ENCODE measurements around the gene KCNQ1. TPM values are rescaled to one million over a fixed set of nuclear protein-coding genes. Genes with fewer than 3 reads are reported as not detected.

The KCNQ1 gene
- polyA plus RNA-seq, 2 donors = 0.31 to 0.52 TPM

- Histone ChIP-seq H3K9me3 (ENCODE audit: control insufficient read depth in 2 of 2, insufficient read depth in 1 of 2, low read depth in 1 of 2, low read length in 1 of 2) (peaks cover 0 to 3% of the 10 kb centered on the region in 2 donors), H3K27ac (ENCODE audit: low read depth in 2 of 2, low read length in 1 of 2) (no peak overlapping the region), H3K4me1 (ENCODE audit: control insufficient read depth in 2 of 2, insufficient read depth in 2 of 2, low read length in 1 of 2) (peaks cover 0 to 3% of the 10 kb centered on the region in 2 donors), H3K27me3 (ENCODE audit: control insufficient read depth in 1 of 2, insufficient read depth in 2 of 2, low read length in 2 of 2) (no peaks in the 10 kb centered on the region), H3K4me3 (ENCODE audit: low read depth in 1 of 2, low read length in 2 of 2) (no peak overlapping the region), H3K36me3 (ENCODE audit: control insufficient read depth in 2 of 2, insufficient read depth in 2 of 2, low read length in 1 of 2) (no peaks in the 10 kb centered on the region)
- WGBS, 2 donors = 84 to 89% methylated on average over 14 of the region's 14 CpGs
Observed at GRCh38 chr11:2831781-2832532, 387.1 kb downstream of the KCNQ1 start.

DNA sequence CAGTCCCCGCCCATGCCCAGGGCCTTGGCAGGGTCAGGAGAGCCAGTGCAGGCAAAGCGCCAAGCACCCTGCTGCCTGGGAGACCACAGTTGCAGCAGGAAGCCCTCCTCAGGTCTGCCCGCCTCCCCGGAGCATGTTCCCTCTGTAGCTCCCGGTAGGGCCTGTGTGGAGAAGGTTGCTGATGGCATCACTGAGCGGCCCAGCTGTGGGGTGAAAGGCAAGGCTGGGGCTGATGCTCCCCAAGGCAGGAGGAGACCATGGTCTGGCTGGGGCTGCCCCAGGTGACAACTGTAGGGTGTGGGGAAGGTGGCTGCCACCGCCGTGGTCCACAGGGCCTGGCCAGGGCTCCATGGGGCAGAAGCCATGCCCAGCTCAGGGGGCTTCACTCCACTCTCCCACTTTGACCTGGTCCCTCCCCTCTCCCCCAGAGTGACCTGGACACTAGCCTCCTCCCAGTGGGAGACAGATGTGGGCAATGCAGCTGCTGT lies 387.8 kb downstream of the KCNQ1 start:
- Histone ChIP-seq H3K9me3 (ENCODE audit: control insufficient read depth in 2 of 2, insufficient read depth in 1 of 2, low read depth in 1 of 2, low read length in 1 of 2) (peaks cover 0 to 3% of the 10 kb centered on the region in 2 donors), H3K27ac (ENCODE audit: low read depth in 2 of 2, low read length in 1 of 2) (no peak overlapping the region), H3K27me3 (ENCODE audit: control insufficient read depth in 1 of 2, insufficient read depth in 2 of 2, low read length in 2 of 2) (no peaks in the 10 kb centered on the region), H3K4me1 (ENCODE audit: control insufficient read depth in 2 of 2, insufficient read depth in 2 of 2, low read length in 1 of 2) (peaks cover 0 to 3% of the 10 kb centered on the region in 2 donors), H3K4me3 (ENCODE audit: low read depth in 1 of 2, low read length in 2 of 2) (no peak overlapping the region), H3K36me3 (ENCODE audit: control insufficient read depth in 2 of 2, insufficient read depth in 2 of 2, low read length in 1 of 2) (no peaks in the 10 kb centered on the region)
- 80 to 82% methylated on average over 8 of the region's 8 CpGs for WGBS, 2 donors

- H3K36me3 ChIP-seq (ENCODE audit: control insufficient read depth in 2 of 2, insufficient read depth in 2 of 2, low read length in 1 of 2) = no peaks in the 10 kb centered on the region
- no peaks in the 10 kb centered on the region for H3K27me3 ChIP-seq (ENCODE audit: control insufficient read depth in 1 of 2, insufficient read depth in 2 of 2, low read length in 2 of 2)
- 86 to 88% methylated on average over 13 to 14 of the region's 14 CpGs for WGBS, 2 donors
Observed at GRCh38 chr11:2833051-2833715, 388.4 kb downstream of the KCNQ1 start.

GRCh38 chr11:2833716-2834502 lies 389.1 kb downstream of the KCNQ1 start:
- Histone ChIP-seq H3K27me3 (ENCODE audit: control insufficient read depth in 1 of 2, insufficient read depth in 2 of 2, low read length in 2 of 2) (no peaks in the 10 kb centered on the region), H3K9me3 (ENCODE audit: control insufficient read depth in 2 of 2, insufficient read depth in 1 of 2, low read depth in 1 of 2, low read length in 1 of 2) (peaks cover 0 to 3% of the 10 kb centered on the region in 2 donors), H3K4me3 (ENCODE audit: low read depth in 1 of 2, low read length in 2 of 2) (no peak overlapping the region), H3K27ac (ENCODE audit: low read depth in 2 of 2, low read length in 1 of 2) (no peak overlapping the region), H3K4me1 (ENCODE audit: control insufficient read depth in 2 of 2, insufficient read depth in 2 of 2, low read length in 1 of 2) (peaks cover 0 to 3% of the 10 kb centered on the region in 2 donors), H3K36me3 (ENCODE audit: control insufficient read depth in 2 of 2, insufficient read depth in 2 of 2, low read length in 1 of 2) (no peaks in the 10 kb centered on the region)
- WGBS, 2 donors = 91 to 92% methylated on average over 19 of the region's 19 CpGs

More at GRCh38 chr11:2833051-2833715, 388.4 kb downstream of the KCNQ1 start:
- Histone ChIP-seq H3K9me3 (ENCODE audit: control insufficient read depth in 2 of 2, insufficient read depth in 1 of 2, low read depth in 1 of 2, low read length in 1 of 2) (peaks cover 0 to 3% of the 10 kb centered on the region in 2 donors), H3K4me3 (ENCODE audit: low read depth in 1 of 2, low read length in 2 of 2) (no peak overlapping the region), H3K4me1 (ENCODE audit: control insufficient read depth in 2 of 2, insufficient read depth in 2 of 2, low read length in 1 of 2) (peaks cover 0 to 3% of the 10 kb centered on the region in 2 donors), H3K27ac (ENCODE audit: low read depth in 2 of 2, low read length in 1 of 2) (no peak overlapping the region)

GRCh38 chr11:2834503-2835273 lies 389.9 kb downstream of the KCNQ1 start:
- Histone ChIP-seq H3K4me3 (ENCODE audit: low read depth in 1 of 2, low read length in 2 of 2) (no peak overlapping the region), H3K4me1 (ENCODE audit: control insufficient read depth in 2 of 2, insufficient read depth in 2 of 2, low read length in 1 of 2) (peaks cover 0 to 3% of the 10 kb centered on the region in 2 donors), H3K36me3 (ENCODE audit: control insufficient read depth in 2 of 2, insufficient read depth in 2 of 2, low read length in 1 of 2) (no peaks in the 10 kb centered on the region), H3K9me3 (ENCODE audit: control insufficient read depth in 2 of 2, insufficient read depth in 1 of 2, low read depth in 1 of 2, low read length in 1 of 2) (peaks cover 0 to 3% of the 10 kb centered on the region in 2 donors), H3K27me3 (ENCODE audit: control insufficient read depth in 1 of 2, insufficient read depth in 2 of 2, low read length in 2 of 2) (no peaks in the 10 kb centered on the region), H3K27ac (ENCODE audit: low read depth in 2 of 2, low read length in 1 of 2) (no peak overlapping the region)
- 79 to 80% methylated on average over 16 of the region's 16 CpGs for whole genome bisulfite sequencing, 2 donors

DNA sequence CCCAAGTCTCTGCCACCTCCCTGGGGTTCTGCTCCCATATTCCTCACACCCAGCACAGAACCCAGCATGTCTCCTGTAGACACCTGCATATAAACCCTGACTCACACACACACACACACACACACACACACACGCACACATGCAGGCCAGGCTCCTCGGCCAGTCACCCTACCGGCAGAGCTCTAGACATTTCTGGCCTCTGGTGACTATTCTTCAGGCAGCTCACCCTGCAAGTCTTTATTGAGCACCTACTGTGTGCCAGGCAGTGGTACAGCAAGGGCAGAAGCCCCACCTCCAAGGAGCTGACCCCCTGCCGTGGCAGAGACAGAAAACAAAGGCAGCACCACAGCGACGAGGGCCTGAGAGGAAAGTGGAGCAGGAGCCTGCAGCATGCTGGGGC lies 390.5 kb downstream of the KCNQ1 start:
- H3K4me1 ChIP-seq (ENCODE audit: control insufficient read depth in 2 of 2, insufficient read depth in 2 of 2, low read length in 1 of 2) = peaks cover 0 to 3% of the 10 kb centered on the region in 2 donors
- WGBS, 2 donors = 71 to 85% methylated on average over 6 of the region's 6 CpGs
- H3K9me3 ChIP-seq (ENCODE audit: control insufficient read depth in 2 of 2, insufficient read depth in 1 of 2, low read depth in 1 of 2, low read length in 1 of 2) = no peaks in the 10 kb centered on the region
- H3K27ac ChIP-seq (ENCODE audit: low read depth in 2 of 2, low read length in 1 of 2) = no peak overlapping the region
- no peaks in the 10 kb centered on the region for H3K36me3 ChIP-seq (ENCODE audit: control insufficient read depth in 2 of 2, insufficient read depth in 2 of 2, low read length in 1 of 2)
- H3K4me3 ChIP-seq (ENCODE audit: low read depth in 1 of 2, low read length in 2 of 2) = no peak overlapping the region
- H3K27me3 ChIP-seq (ENCODE audit: control insufficient read depth in 1 of 2, insufficient read depth in 2 of 2, low read length in 2 of 2) = no peaks in the 10 kb centered on the region

DNA sequence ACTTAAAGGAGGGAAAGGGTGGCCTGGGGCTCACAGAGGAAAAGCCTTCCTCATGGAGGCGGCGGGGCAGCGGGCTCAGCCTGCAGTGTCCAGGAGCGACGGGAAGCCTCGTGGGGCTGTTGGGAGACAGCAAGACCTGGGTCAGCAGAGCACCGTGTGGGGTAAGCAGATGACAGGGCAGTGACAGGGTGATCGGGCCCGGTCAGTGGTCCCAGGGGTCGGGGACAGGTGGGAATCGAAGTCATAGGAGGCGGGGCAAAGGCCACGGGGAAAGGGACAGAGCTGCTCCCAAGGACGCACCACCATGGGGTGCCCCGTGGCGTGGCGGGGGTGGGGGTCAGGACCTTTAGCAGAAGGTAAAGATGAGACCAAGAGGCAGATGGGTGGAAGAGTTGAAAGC lies 390.9 kb downstream of the KCNQ1 start:
- WGBS, 2 donors = 89 to 92% methylated on average over 17 of the region's 17 CpGs
- H3K27ac ChIP-seq (ENCODE audit: low read depth in 2 of 2, low read length in 1 of 2) = no peak overlapping the region
- H3K4me3 ChIP-seq (ENCODE audit: low read depth in 1 of 2, low read length in 2 of 2) = no peak overlapping the region
- H3K27me3 ChIP-seq (ENCODE audit: control insufficient read depth in 1 of 2, insufficient read depth in 2 of 2, low read length in 2 of 2) = no peaks in the 10 kb centered on the region
- H3K4me1 ChIP-seq (ENCODE audit: control insufficient read depth in 2 of 2, insufficient read depth in 2 of 2, low read length in 1 of 2) = peaks cover 0 to 3% of the 10 kb centered on the region in 2 donors
- no peaks in the 10 kb centered on the region for H3K36me3 ChIP-seq (ENCODE audit: control insufficient read depth in 2 of 2, insufficient read depth in 2 of 2, low read length in 1 of 2)
- no peaks in the 10 kb centered on the region for H3K9me3 ChIP-seq (ENCODE audit: control insufficient read depth in 2 of 2, insufficient read depth in 1 of 2, low read depth in 1 of 2, low read length in 1 of 2)

DNA sequence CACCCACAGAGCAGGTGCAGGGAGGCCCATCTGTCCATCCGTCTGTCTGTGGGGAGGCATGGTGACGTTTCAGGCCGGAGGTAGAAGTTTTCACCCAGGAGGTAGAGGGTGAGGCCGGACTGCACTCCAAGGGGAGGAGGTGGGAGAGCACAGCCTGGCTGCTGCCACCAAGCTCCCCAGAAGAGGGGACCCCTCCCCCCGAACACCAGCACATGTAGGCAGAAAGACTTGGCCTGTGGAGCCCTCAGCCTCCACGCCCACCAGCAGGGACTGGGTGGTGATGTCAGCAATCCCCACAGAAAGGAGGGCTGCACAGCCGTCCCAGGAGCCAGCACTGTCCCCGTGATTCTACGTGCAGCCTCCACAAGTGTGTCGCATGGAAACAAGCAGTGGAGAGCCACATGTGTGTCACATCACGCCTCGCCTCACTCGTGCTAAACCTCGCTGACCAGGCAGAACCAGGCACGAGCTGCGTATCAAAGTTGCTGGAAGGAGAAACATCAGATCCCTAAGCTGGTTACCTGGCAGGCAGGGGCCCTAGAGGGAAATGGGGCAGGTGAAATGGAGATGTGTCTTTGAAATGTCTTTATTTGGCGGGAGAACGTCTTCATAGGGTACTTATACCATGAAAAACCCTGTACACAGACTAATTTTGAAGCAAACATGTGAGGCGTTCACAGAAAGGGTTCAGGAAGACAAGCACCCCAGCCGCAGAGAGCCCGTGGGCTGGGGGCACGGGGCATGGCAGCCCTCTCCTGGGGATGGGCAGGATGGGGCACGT lies 391.7 kb downstream of the KCNQ1 start:
- H3K27ac ChIP-seq (ENCODE audit: low read depth in 2 of 2, low read length in 1 of 2) = peak overlapping the region in 1 of 2 donors; percentile 34
- 74 to 76% methylated on average over 23 of the region's 23 CpGs for WGBS, 2 donors
- no peaks in the 10 kb centered on the region for H3K9me3 ChIP-seq (ENCODE audit: control insufficient read depth in 2 of 2, insufficient read depth in 1 of 2, low read depth in 1 of 2, low read length in 1 of 2)
- H3K4me1 ChIP-seq (ENCODE audit: control insufficient read depth in 2 of 2, insufficient read depth in 2 of 2, low read length in 1 of 2) = peaks cover 0 to 3% of the 10 kb centered on the region in 2 donors
- H3K27me3 ChIP-seq (ENCODE audit: control insufficient read depth in 1 of 2, insufficient read depth in 2 of 2, low read length in 2 of 2) = no peaks in the 10 kb centered on the region
- H3K4me3 ChIP-seq (ENCODE audit: low read depth in 1 of 2, low read length in 2 of 2) = no peak overlapping the region
- no peaks in the 10 kb centered on the region for H3K36me3 ChIP-seq (ENCODE audit: control insufficient read depth in 2 of 2, insufficient read depth in 2 of 2, low read length in 1 of 2)

All from esophagus (tissue), 2 donors.